Hematopoietic multipotent progenitor cell treated with erythropoietin and hydrocortisone succinate and interleukin-3 and kit ligand, for 15 days (in vitro differentiated cells): ENCODE measurements around the gene ULBP3.

Source experiments
- DNase-seq: peaks from one replicate; pipeline ENCODE4 v3.0.0-alpha.2; 2015; ENCODE audit warnings: low spot score

Gene ULBP3

DNA sequence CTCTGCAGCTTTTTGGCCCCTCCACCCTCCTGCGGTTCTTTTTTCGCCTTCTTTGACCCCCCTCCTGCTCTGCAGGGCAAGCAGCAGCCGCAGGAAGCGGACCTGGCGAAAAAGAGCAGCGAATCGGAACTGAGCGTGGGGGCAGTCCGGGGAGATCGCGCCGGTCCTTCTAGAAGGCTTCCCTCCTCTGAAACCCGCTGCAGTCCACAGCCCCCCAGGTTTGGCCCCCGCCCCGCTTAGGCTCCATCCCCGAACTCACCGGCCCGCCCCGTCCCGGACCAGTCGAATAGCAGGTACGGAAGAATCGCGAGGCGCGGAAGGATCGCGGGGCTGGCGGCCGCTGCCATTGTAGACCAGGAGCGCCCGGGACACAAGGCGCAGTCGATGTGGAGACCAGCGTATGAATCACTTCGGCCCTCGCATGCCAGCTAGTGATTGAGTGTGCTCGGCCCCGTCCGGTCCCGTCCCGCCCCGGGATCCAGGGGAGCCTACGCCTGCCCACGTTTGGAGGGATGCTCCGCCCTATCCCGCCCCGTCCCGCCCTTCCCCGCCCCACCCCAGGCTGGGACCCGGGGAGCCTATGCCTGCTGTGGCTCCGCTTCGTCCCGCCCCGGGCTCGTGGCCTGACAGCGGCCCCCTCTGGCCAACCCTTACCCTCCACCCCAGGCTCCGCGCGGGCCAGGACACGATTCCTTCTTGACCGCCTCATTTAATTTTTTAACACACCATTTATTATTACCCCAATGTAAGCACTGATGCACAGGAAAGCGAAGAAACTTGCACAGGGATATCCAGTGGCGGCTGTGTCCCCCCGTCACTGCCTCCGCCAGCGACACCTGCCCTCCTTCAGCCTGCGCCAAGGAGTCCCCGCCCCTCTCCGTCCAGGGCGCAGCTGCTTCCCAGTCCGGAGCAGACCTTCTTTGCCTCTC, at the start of gene ULBP3:
TSS of gene ULBP3 (minus strand) at position 402 of the 929 bp plus-strand sequence. CDS start at position 347, 55 bp downstream.
- DNase-seq = no peak

DNA sequence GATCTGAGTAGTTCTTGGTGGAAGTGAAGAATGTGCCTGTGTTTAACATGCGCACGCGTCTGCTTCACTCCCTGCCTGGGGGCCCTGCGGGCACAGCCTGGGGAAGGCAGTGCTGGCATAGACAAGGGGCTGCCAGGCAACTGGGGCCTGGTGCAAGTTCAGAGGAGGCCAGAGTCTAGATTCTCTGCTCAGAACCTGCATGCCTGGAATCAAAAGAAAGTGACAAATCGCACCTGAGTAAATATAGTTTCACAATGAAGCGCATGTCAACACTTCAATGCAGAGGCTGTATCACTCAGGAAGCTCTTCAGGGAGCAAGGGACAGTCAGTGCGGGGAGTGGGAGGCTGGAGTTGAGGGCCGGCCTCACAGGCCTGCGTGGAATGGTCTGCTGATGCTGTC, 49.7 kb upstream of the ULBP3 start:
- no peak for DNase-seq

DNA sequence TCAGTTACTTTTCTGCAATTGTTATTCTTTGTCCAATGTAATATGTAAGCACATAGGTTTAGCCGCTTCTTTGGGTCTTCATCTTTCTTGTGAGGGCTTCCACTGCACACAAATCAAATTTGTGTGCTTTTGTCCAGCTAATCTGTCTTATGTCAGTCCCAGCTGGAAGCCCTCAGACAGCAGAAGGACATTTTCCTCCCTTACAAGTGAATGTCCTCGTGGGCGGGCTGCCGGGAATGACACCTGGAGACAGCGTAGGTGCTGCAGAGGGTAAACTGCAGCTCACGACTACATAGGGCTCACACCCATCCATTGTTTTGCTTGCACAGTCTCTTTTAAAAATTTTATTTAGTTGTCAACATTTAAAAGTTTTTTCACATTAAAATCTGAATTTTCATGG, 49.3 kb upstream of the ULBP3 start:
- DNase-seq = no peak

DNA sequence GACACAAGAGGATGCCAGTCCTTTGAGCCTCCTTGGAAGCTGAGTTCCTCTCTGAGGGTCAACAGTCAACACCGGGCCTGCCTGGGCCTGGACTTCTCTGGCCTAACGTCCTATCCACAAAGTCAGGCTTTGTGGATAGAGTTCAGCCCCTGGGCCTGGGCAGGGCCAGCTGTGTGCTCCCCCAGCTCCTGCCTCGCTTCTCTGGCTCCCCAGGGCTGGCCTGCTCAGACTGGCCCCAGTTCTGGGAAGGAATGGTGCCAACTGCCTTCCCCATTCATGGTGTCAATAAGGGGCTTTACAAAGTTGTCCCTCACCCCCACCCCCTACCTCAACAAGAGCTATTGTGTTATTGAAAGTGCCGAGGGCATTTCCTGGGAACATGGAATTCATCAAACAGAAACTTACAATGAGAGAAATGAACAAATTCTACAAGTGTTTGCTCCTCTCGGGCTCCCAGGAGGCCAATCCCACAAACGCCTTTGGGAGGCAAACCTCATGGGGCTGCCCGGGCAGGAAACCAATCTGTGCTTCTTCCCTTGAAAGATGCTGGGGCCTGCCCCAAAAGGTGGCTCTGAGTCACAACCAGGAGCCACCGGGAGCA, 47.4 kb upstream of the ULBP3 start:
- DNase-seq = no peak

DNA sequence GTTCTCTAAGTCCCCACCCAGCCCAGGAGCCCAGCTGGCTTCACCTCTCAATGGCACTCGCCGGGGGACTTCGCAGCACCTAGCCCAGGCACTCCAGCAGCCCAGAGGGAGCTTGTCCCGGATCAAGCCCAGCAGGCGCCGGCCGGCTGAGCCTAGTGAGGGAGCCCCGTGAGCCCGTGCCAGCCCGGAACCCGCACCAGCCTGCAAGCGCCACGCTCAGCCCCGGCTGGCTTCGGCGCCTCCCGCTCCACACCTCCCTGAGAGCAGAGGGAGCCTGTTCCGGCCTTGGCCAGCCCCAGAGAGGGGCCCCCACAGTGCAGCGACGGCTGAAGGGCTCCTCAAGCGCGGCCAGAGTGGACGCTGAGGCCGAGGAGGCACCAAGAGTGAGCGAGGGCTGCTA, 46.8 kb upstream of the ULBP3 start:
- no peak for DNase-seq

DNA sequence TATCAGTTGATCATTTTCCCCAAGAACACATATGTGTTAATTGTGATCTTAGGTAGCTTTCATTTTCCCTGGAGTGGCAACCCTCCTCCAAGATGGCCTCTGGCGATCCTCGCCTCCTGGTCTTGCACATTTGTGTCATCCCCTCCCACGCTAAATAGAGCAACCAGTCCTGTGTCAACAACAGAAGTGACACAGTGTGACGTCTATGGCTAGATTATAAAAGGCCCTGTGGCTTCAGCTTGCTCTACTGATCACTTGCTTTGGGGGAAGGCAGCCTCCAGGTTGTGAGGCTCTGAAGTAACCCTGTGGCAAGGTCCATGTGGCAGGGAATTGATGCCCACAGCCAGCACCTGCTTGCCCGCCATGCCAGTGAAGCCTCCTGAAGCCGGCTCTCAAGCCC, 43.3 kb upstream of the ULBP3 start:
- no peak for DNase-seq

DNA sequence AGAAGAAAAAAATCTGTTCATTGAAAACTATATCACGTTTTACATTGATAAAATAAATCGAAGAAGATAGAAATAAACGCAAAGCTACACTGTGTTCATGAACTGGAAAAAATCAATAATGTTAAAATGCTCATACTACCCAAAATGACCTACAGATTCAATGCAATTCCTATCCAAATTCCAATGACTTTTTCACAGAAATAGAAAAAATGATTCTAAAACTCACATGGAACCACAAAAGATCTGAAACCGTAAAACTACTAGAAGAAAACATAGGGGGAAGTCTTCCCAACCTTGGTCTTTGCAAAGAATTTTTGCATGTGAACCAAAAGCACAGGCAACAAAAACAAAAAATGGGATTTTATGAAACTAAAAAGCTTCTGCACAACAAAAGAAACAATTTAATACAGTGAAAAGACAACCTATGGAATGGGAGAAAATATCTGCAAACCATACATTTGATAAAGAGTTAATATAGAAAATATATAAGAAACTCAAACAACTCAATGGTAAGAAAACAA, 33.9 kb upstream of the ULBP3 start:
- no peak for DNase-seq

DNA sequence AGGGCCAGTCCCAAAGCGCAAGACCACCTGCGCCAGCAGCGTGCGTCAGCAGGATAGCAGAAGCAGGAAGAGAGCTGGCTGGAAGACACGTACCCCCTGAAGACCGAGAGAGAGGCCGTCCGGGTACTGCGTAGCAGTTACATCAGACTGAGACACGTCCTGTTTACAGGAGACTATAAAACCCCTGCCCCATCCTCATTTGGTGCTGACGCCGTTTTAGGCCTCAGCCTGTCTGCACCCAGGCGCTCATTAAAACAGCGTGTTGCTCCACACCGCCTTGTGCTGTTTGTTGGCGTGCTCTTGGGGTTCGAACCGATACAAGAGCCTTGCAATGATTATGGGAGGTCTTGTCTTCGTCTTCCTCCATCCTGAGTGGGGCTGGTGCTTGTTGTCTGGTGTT, 31.8 kb upstream of the ULBP3 start:
- DNase-seq = no peak

DNA sequence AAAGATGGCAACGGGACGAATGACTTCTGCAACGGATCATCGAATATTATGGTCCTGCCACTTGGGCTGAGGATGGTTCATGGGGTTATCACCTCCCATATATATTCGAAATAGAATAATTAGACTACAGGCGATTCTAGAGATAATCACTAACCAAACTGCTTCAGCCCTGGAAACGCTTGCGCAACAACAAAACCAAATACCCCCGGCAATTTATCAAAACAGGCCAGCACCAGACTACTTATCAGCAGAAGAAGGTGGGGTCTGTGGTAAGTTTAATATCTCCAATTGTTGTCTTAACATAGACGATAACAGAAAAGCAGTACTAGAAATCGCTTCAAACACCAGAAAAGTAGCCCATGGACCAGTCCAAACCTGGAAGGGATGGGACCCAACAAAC, 31.0 kb upstream of the ULBP3 start:
- no peak for DNase-seq

DNA sequence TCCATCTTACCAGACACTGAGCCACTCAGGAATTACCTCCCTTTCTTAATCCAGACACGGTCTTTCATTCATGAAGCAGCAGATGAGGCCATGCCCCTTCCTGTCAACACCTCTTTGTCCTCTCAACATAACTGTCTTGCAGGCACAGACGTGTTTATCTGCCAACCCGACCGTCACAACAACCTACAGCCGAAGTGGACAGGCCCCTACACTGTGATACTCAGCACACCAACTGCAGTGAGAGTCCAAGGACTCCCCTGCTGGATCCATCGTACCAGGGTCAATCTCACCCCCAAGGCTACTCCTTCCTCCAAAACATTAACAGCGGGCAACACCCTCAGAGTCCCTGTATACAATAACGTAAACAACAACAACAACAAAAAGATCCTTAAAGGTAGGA, 30.6 kb upstream of the ULBP3 start:
- no peak for DNase-seq

DNA sequence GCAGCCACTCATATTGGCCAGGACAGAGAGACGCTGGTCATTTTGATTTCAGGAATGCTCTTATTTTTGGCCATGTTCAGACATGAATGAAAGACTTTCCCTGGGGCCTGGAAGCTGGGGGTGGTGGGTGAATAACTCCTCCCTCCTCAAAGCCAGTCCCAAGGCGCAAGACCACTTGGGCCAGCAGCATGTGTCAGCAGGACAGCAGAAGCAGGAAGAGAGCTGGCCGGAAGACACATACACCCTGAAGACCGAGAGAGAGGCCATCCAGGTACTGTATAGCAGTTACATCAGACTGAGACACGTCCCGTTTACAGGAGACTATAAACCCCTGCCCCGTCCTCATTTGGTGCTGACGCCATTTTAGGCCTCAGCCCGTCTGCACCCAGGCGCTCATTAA, 29.2 kb upstream of the ULBP3 start:
- DNase-seq = no peak

DNA sequence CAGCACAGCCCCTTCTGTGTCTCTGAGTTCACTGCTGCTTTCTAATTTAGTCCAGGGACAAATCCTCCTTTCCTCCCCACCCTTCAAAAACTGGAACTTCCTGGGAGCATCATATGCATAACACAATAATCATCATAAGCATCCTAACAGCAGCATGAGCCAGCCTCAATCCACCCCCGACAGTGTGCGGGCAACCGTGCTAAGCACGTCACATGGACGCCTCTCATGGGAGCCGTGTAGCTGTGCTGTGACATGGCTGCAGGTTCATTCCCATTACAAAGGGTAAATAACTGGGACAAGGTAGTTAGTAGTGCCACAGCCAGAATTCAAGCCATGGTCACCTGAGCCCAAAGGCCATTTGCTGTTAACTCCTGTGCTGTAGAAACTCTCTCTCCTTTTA, 24.5 kb upstream of the ULBP3 start:
- DNase-seq = no peak

DNA sequence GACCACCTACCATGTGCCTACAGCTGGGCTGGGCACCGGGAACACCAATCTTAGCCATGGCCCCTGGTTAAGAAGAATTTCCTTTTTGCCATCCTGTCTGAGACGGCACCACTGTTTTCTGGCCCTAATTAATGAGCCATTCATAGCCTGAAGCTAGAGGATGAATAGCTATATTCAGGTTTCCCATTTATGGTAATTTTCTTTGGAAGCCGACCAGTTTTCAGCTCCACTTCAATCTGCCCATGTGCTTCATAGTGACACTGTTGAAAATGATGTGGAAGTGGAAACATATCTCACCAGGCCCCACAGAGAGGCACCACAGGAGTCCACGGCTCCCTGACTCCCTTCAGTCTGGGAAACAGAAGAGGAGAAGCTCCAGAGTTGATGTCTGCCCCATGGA, 22.6 kb upstream of the ULBP3 start:
- no peak for DNase-seq

DNA sequence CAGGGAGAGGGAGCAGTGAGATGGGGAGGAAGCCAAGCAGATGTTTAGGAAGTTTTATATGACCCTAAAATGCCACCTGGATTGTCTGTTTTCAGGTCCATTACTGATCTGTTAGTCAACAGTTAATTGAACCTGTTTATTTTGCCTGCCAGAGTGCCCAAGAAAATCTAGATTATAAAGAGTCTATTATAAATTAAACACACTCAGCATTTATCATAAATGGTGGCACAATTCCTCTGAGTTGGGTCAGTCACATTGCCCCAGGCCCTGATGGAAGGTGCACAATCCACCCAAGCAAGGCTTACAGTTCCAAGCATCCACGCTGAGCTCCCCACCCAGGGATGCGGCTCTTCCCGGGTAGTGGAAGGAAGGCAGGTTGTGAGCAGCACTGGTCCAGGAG, 21.4 kb upstream of the ULBP3 start:
- no peak for DNase-seq

DNA sequence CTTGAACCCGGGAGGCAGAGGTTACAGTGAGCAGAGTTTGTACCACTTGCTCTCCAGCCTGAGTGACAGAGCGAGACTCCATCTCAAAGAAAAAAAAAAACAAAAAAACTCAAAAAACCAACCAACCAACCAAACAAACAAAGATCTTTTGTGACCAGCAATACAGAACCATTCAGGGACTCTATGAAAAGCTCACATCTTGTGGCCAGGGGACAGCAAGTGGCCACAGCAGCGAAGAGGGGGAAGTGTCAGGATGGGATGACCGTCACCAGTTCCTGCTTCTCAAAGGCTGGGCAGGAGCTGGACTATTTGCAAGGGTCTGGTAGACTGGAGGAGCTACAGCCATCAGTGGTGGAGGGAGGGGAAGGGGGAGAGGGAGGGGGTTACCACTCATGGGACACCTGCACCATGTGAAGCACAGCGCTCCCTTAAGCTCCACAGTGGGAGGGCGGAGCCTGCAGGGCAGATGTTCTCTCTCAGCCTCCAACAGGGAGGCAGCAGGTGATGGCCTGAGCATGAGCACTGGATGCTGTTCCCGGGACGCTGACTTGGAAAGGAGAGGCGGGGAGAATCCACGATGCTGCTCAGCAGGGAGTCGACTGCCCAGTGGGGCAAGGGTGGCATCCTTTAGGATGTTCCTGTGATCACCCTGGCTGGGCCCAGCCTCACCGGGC, 19.7 kb upstream of the ULBP3 start:
- no peak for DNase-seq

DNA sequence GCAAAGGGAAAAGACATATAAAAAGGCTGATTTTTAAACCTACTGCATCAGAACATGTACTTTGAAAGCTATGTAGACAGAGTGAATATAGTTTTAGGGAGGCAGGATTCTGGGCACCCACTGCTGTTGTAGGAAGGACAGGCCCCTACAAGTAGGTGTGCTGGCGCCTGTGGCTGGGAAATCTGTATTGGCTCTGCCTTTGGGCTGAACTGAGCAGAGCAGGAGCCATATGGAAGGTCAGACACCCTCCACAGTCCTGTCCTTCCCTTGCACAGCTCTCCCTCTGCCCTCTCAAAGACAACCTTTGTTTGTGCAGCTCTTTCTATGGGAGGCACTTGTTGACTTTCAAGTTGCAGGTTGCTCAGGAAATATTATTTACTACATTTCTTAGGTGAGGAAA, 18.4 kb upstream of the ULBP3 start:
- DNase-seq = no peak

DNA sequence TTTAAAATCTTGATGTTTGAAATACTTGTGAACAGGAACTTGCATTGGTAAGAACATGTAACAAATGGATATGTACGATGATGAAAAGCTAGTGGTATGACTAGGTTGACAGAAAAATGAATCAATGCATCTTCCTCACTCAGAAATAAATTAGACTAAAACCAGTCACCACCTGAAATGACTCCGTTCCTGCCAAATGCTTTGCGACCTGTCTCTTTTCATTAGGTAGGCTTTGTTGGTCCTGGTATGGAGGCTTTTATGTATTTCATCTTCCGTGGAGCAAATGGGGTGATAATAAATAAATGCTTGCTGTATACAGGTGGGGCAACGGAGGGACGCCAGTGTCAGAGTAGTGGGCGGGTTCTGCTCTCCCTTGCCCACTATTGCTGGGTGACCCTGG, 17.1 kb upstream of the ULBP3 start:
- no peak for DNase-seq

DNA sequence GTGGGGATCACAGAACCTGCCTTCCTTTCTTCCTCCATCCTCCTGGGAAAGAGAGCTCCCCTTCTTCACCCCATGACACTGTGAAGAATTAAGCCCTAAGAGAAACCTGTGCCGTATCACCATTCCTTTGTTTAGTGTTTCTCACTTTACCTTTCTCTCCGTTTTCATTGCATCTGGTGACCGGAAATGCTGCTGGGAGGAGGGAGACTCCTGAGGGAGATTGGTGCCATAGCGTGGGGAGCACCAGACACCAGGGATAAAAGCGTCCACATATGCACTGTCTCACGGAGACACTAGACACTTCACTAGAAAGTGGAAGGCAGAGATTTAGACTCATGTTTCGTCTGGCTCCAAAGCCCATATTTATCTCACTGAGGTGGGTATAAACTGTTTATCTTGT, 15.5 kb upstream of the ULBP3 start:
- DNase-seq = no peak

DNA sequence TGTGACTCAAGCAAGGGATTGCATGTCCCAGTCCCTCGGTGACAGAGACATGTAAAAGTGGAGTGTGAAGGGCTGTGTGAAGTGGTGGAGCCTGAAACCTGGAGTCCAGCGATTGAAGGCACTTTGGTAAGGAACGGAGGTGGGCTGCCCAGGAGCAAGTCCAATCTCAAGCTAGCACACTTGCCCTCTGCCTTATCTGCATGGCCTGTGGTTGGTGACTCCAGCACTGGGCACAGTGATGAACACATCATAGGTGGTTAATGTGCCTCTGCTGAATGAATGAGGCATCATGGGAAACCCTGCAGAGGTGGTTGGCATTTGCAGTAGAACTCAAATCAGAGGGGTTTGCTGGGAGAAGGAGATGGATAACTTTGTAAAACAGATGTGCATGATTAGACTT, 14.9 kb upstream of the ULBP3 start:
- no peak for DNase-seq

DNA sequence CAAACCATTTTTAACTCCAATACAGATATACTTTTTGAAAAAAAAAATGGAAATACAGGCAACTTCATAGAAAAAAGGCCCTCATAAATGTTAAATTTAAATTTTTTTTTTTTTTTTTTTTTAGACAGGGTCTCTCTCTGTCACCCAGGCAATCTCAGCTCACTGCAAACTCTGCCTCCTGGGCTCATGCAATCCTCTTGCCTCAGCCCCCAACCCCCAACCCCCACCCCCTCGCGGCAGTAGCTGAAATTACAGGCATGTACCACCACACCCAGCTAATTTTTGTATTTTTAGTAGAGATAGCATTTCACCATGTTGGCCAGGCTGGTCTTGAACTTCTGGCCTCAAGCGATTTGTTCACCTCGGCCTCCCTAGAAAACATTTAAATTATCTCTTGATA, 12.8 kb upstream of the ULBP3 start:
- DNase-seq = no peak

DNA sequence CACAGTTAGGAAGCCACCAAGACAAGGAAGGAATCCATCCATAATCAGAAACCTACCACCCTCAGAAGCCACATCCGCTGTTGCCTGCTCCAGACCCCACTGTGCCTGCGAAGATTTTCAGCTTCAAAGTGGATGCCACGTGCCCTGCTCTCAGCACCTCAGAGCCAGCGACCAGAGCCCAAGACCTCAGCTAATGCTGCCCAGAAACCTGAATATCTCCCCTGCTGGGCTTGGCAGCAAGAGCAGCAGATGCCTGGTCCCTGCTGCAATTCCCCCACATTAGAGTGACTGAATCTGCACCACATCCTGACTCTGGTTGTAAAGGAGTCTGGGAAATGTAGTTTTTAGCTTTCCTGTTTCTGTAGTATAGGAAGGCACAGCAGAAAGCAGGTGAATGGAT, 10.7 kb upstream of the ULBP3 start:
- DNase-seq = no peak

DNA sequence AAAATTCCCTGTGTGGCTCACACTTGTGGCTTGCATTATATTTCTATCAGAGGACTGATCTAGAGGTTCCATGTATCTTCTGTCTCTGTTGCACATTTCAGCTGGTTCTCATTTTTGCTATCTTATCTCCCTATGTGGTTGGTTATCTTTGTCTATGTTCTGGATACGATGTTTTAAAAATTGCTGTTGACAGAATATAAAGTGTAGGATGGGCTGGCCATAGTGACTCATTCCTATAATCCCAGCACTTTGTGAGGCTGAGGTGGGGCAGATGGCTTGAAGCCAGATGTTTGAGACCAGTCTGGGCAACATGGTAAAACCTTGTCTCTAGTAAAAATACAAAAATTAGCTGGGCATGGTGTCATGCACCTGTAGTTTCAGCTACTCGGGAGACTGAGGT, 9.9 kb upstream of the ULBP3 start:
- no peak for DNase-seq
